Gastrocnemius medialis (tissue), 4 donors: ENCODE measurements around the gene UNC5C.

Experiments
- CTCF ChIP-seq, 5 experiments: fragments of 450-650 bp in 3 of 5; fragments of 200-600 bp in 2 of 5; sonication (generic) in 2 of 5; IDR thresholded peaks in 4 of 5; conservative IDR thresholded peaks in 1 of 5; 1 replicate in 4 of 5; 2 replicates in 1 of 5; pipeline ENCODE4 v1.5.1; 2016 to 2019; ENCODE audit warnings: antibody characterized with exemption in 5 of 5, mild to moderate bottlenecking in 3 of 5, moderate library complexity in 3 of 5
- POLR2A ChIP-seq, 2 donors: fragments of 450-650 bp; IDR thresholded peaks; one replicate each; pipeline ENCODE4 v1.6.1; 2017; ENCODE audit warnings: antibody characterized with exemption in 2 of 2, mild to moderate bottlenecking in 2 of 2, moderate library complexity in 2 of 2

DNA sequence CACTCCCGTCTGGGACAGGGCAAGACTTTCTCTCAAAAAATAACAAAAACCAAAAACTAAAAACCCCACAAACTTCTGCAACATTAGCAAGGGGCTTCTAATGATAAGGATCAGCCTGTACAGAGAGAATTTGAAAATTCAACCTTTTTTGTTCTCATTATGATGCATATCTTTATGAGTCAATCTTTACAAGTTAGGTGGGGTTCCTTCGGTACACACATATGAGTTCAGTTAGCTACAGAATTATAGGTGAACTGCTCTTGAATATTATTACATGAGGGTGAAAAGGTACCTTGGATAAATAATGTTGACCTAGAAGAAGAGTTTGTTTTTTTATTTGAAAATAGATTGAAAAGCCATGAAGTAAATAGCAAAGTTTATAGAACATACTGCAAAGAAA is 252.7 kb downstream of the UNC5C start:
- TF ChIP-seq CTCF (IDR thresholded peaks at IDR 0.05 in 4 of 5, conservative IDR thresholded peaks at IDR 0.05 in 1 of 5) (no peak), POLR2A (IDR thresholded peaks at IDR 0.05) (no peak)
